ENCODE data around the gene EBF3.

- TF ChIP-seq POLR2A (IDR thresholded peaks at IDR 0.05; ENCODE audit: low read depth, low read length) (no peak), CTCF (IDR thresholded peaks at IDR 0.05; ENCODE audit: extremely low read depth in 1 of 2, insufficient read depth in 1 of 2, low read depth in 1 of 2, low read length in 2 of 2) (no peak), MYC (IDR thresholded peaks at IDR 0.05; ENCODE audit: low read depth, low read length) (no peak), EZH2 (IDR thresholded peaks at IDR 0.05; ENCODE audit: borderline replicate concordance, low read depth, low read length, severe bottlenecking) (no peak), POLR2AphosphoS5 (IDR thresholded peaks at IDR 0.05; ENCODE audit: insufficient read depth, low read depth, low read length) (no peak), JUN (IDR thresholded peaks at IDR 0.05; ENCODE audit: borderline replicate concordance, insufficient read depth, insufficient read length, low read depth) (no peak), MAX (IDR thresholded peaks at IDR 0.05; ENCODE audit: insufficient read depth, insufficient read length) (no peak), FOS (IDR thresholded peaks at IDR 0.05; ENCODE audit: borderline replicate concordance, insufficient read depth, low read length) (no peak), GATA2 (IDR thresholded peaks at IDR 0.05; ENCODE audit: insufficient read depth, insufficient read length, low read depth, low read length) (no peak)
These were observed 37.7 kb downstream of the EBF3 start for GRCh38 chr10:129926066-129927055.
